Measurements from ENCODE around the gene LRRC63.

- TF ChIP-seq POLR2A (IDR thresholded peaks at IDR 0.05), result no peak
- TF ChIP-seq, protein P1, sequence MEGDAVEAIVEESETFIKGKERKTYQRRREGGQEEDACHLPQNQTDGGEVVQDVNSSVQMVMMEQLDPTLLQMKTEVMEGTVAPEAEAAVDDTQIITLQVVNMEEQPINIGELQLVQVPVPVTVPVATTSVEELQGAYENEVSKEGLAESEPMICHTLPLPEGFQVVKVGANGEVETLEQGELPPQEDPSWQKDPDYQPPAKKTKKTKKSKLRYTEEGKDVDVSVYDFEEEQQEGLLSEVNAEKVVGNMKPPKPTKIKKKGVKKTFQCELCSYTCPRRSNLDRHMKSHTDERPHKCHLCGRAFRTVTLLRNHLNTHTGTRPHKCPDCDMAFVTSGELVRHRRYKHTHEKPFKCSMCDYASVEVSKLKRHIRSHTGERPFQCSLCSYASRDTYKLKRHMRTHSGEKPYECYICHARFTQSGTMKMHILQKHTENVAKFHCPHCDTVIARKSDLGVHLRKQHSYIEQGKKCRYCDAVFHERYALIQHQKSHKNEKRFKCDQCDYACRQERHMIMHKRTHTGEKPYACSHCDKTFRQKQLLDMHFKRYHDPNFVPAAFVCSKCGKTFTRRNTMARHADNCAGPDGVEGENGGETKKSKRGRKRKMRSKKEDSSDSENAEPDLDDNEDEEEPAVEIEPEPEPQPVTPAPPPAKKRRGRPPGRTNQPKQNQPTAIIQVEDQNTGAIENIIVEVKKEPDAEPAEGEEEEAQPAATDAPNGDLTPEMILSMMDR (IDR thresholded peaks at IDR 0.05), result no peak
Measured at GRCh38 chr13:46307554-46307953, 95.8 kb downstream of the LRRC63 start.
